OCI-LY3 (cell line): ENCODE results near the gene KIDINS220.

Source experiments
- H2AFZ ChIP-seq: fragments of 200-600, 300-600 bp; shearing (Covaris generic); 2 replicates; pipeline ENCODE4 v1.6.0; 2014; ENCODE audit warnings: antibody characterized with exemption, low read depth, low read length
- H3K27ac ChIP-seq: fragments of 200-600, 300-600 bp; sonication (generic); 2 replicates; pipeline ENCODE4 v1.5.1; 2014; ENCODE audit warnings: mild to moderate bottlenecking, low read length, moderate library complexity, mixed read lengths
- H3K27me3 ChIP-seq: fragments of 200-600, 300-600 bp; sonication (generic); 2 replicates; pipeline ENCODE4 v1.6.1; 2014; ENCODE audit warnings: low read depth, low read length, mixed read lengths
- H3K36me3 ChIP-seq: fragments of 200-600, 300-600 bp; sonication (generic); replicated peaks from 2 replicates; pipeline ENCODE3; 2014; ENCODE audit warnings: low read depth, low read length, mixed read lengths
- H3K4me1 ChIP-seq: fragments of 300-600, 200-600 bp; sonication (generic); 2 replicates; pipeline ENCODE4 v1.6.1; 2014; ENCODE audit warnings: low read length, mixed read lengths
- H3K4me2 ChIP-seq: fragments of 200-600, 300-600 bp; sonication (generic); 2 replicates; pipeline ENCODE4 v1.6.1; 2014; ENCODE audit warnings: low read length, mixed read lengths
- H3K4me3 ChIP-seq: fragments of 300-600, 200-600 bp; sonication (generic); 2 replicates; pipeline ENCODE4 v1.5.1; 2014; ENCODE audit warnings: antibody characterized with exemption, mild to moderate bottlenecking, low read length, moderate library complexity
- H3K79me2 ChIP-seq: fragments of 300-600, 200-600 bp; shearing (Covaris generic); 2 replicates; pipeline ENCODE4 v1.6.1; 2014; ENCODE audit warnings: mild to moderate bottlenecking, low read length, mixed read lengths
- H3K9ac ChIP-seq: fragments of 300-600, 200-600 bp; shearing (Covaris generic); 2 replicates; pipeline ENCODE4 v1.6.0; 2014; ENCODE audit warnings: mild to moderate bottlenecking, low read length, moderate library complexity
- H3K9me3 ChIP-seq: fragments of 200-600, 300-600 bp; shearing (Covaris generic); 2 replicates; pipeline ENCODE4 v1.6.1; 2014; ENCODE audit warnings: low read length, mixed read lengths; ENCODE audit not compliant: insufficient read depth
- H4K20me1 ChIP-seq: fragments of 200-600, 300-600 bp; sonication (generic); 2 replicates; pipeline ENCODE4 v1.6.1; 2016; ENCODE audit warnings: low read length, mixed read lengths; ENCODE audit not compliant: insufficient read depth
- EZH2phosphoT487 ChIP-seq: fragments of 200-600 bp; shearing (Covaris generic); IDR thresholded peaks from 2 replicates; pipeline ENCODE4 v1.6.1; 2018; ENCODE audit warnings: antibody characterized with exemption, mixed run types, low read depth
- TF ChIP-seq, protein P1 (sequence below): fragments of 200-600, 300-600 bp; sonication (generic); IDR thresholded peaks from 2 replicates; pipeline ENCODE4 v1.5.1; 2014; ENCODE audit warnings: antibody characterized with exemption, low read length, low read depth

The KIDINS220 gene

DNA sequence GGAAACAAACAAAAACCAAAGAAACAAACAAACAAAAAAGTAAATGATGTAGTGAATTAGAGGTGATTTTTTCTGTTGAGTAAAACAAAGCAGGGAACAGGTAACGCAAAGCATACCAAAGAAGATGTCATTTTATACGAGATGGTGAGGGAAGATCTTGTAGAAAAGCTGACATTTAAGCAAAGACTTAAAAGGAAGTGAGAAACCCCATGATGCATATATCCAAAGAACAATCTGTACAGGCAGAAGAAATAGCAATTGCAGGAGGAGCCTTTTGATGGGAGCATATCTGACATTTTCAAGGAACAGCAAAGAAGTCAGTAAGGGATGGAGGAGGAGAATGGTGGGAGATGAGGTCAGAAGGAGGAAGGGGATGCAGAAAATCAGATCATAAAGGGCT, 63.0 kb downstream of the KIDINS220 start:
- Histone ChIP-seq H3K27ac (no peak overlapping the region), H4K20me1 (no peaks in the 10 kb centered on the region), H3K9me3 (no peaks in the 10 kb centered on the region), H3K4me1 (peaks cover 11% of the 10 kb centered on the region), H2AFZ (no peak overlapping the region), H3K4me3 (no peak overlapping the region), H3K27me3 (no peaks in the 10 kb centered on the region), H3K36me3 (peaks cover 10% of the 10 kb centered on the region), H3K4me2 (0 out of 2 replicates have a peak overlapping the region, but pooled peaks have one; percentile 15), H3K9ac (no peak overlapping the region), H3K79me2 (no peaks in the 10 kb centered on the region)
- TF ChIP-seq EZH2phosphoT487: no peak
- TF ChIP-seq, protein P1, sequence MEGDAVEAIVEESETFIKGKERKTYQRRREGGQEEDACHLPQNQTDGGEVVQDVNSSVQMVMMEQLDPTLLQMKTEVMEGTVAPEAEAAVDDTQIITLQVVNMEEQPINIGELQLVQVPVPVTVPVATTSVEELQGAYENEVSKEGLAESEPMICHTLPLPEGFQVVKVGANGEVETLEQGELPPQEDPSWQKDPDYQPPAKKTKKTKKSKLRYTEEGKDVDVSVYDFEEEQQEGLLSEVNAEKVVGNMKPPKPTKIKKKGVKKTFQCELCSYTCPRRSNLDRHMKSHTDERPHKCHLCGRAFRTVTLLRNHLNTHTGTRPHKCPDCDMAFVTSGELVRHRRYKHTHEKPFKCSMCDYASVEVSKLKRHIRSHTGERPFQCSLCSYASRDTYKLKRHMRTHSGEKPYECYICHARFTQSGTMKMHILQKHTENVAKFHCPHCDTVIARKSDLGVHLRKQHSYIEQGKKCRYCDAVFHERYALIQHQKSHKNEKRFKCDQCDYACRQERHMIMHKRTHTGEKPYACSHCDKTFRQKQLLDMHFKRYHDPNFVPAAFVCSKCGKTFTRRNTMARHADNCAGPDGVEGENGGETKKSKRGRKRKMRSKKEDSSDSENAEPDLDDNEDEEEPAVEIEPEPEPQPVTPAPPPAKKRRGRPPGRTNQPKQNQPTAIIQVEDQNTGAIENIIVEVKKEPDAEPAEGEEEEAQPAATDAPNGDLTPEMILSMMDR: no peak

DNA sequence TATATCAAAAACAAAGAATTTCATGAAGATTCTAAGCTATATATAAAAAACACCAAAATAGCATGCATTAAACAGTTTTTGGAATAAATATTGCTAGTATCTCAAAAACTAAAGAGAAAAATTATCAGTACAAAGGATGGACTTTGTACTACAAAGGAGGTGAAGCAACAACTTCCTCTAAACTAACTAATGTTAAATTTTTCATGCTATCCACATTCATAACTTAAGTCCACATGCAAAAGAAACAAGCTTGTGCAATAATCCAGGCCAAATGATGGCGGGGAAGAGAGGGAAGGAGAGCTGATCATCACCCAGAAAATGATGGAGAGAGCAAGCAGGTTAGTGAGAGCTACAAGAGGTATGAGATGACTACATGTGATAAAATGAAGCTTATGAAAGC, 70.1 kb downstream of the KIDINS220 start:
- Histone ChIP-seq H3K79me2 (no peaks in the 10 kb centered on the region), H3K36me3 (peaks cover 3% of the 10 kb centered on the region), H2AFZ (no peak overlapping the region), H3K9me3 (no peaks in the 10 kb centered on the region), H3K27me3 (no peaks in the 10 kb centered on the region), H3K27ac (no peak overlapping the region), H3K9ac (no peak overlapping the region), H3K4me1 (no peaks in the 10 kb centered on the region), H4K20me1 (no peaks in the 10 kb centered on the region), H3K4me2 (no peak overlapping the region), H3K4me3 (no peak overlapping the region)
- TF ChIP-seq, protein P1: no peak
- no peak for TF ChIP-seq EZH2phosphoT487

GRCh38 chr2:8761529-8762164, 75.8 kb downstream of the KIDINS220 start:
- H3K4me2 ChIP-seq: no peak overlapping the region
- peaks cover 7% of the 10 kb centered on the region for H3K36me3 ChIP-seq
- no peak overlapping the region for H3K9ac ChIP-seq
- H3K4me1 ChIP-seq: peaks cover 2% of the 10 kb centered on the region; the same call in 1 of the 2 replicates
- H3K4me3 ChIP-seq: no peak overlapping the region
- no peak overlapping the region for H2AFZ ChIP-seq
- no peaks in the 10 kb centered on the region for H4K20me1 ChIP-seq
- no peak for TF ChIP-seq EZH2phosphoT487
- TF ChIP-seq, protein P1: peak; percentile 80
- H3K9me3 ChIP-seq: no peaks in the 10 kb centered on the region
- no peaks in the 10 kb centered on the region for H3K27me3 ChIP-seq
- H3K79me2 ChIP-seq: no peaks in the 10 kb centered on the region
- H3K27ac ChIP-seq: no peak overlapping the region

DNA sequence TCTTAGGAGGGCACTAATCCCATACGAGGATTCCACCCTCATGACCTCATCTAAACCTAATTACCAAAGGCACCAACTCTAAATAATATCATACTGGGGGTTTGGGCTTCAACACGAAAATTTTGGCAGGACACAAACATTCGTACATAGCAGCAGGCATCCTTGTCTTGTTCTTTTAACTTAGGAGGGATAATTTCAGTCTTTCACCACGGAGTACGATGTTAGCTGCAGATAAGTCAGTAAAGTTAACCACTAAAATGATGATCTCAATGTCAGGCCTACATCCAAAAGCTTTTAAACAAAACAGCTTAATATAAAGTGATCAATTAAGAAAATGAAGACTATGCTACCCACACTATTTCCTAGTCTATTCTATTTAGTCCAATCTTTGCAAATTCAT, 80.7 kb downstream of the KIDINS220 start:
- no peak overlapping the region for H3K4me2 ChIP-seq
- H4K20me1 ChIP-seq: no peaks in the 10 kb centered on the region
- H3K27me3 ChIP-seq: no peaks in the 10 kb centered on the region
- TF ChIP-seq EZH2phosphoT487: no peak
- TF ChIP-seq, protein P1: no peak
- H3K79me2 ChIP-seq: no peaks in the 10 kb centered on the region
- H3K27ac ChIP-seq: no peak overlapping the region
- peaks cover 25% of the 10 kb centered on the region for H3K4me1 ChIP-seq
- H3K36me3 ChIP-seq: peaks cover 21% of the 10 kb centered on the region
- no peaks in the 10 kb centered on the region for H3K9me3 ChIP-seq
- no peak overlapping the region for H2AFZ ChIP-seq
- H3K4me3 ChIP-seq: no peak overlapping the region
- no peak overlapping the region for H3K9ac ChIP-seq
